GM18526 (cell line): ENCODE measurements around the gene PYGB.

Experiments
- POLR2A ChIP-seq: IDR thresholded peaks from 3 replicates; pipeline ENCODE4 v1.6.1; 2011; ENCODE audit not compliant: insufficient read length; ENCODE audit errors: extremely low read depth

PYGB gene

GRCh38 chr20:25211273-25211672 is 36.6 kb upstream of the PYGB start:
- no peak for TF ChIP-seq POLR2A

GRCh38 chr20:25212242-25212641 is 35.6 kb upstream of the PYGB start:
- no peak for TF ChIP-seq POLR2A

- TF ChIP-seq POLR2A: no peak
Measured at GRCh38 chr20:25213566-25214425, 34.1 kb upstream of the PYGB start.

- TF ChIP-seq POLR2A: no peak
Measured at GRCh38 chr20:25214426-25214790, 33.5 kb upstream of the PYGB start.

GRCh38 chr20:25214819-25215218 is 33.1 kb upstream of the PYGB start:
- no peak for TF ChIP-seq POLR2A

GRCh38 chr20:25215521-25215920 is 32.4 kb upstream of the PYGB start:
- no peak for TF ChIP-seq POLR2A

- TF ChIP-seq POLR2A: no peak
Measured at GRCh38 chr20:25216199-25216945, 31.5 kb upstream of the PYGB start.

GRCh38 chr20:25217161-25218108 is 30.4 kb upstream of the PYGB start:
- no peak for TF ChIP-seq POLR2A

GRCh38 chr20:25218109-25218486 is 29.8 kb upstream of the PYGB start:
- no peak for TF ChIP-seq POLR2A

- TF ChIP-seq POLR2A: no peak
Measured at GRCh38 chr20:25218492-25218891, 29.4 kb upstream of the PYGB start.

- TF ChIP-seq POLR2A: no peak
Measured at GRCh38 chr20:25219365-25219764, 28.5 kb upstream of the PYGB start.

GRCh38 chr20:25220021-25220730 is 27.7 kb upstream of the PYGB start:
- no peak for TF ChIP-seq POLR2A

GRCh38 chr20:25220810-25221591 is 26.9 kb upstream of the PYGB start:
- TF ChIP-seq POLR2A: no peak
